Dedifferentiated amniotic fluid mesenchymal stem cell (primary cell): Measurements from ENCODE around the gene SIGLEC6.
"Not testable (repeated sequence)": the region's sequence is repeated elsewhere in the genome, so short reads cannot be mapped to it uniquely, and the experiment has no call there.

Experiments used
- DNase-seq: peaks from one replicate; pipeline ENCODE4 v3.0.0-alpha.2; 2016; ENCODE audit errors: extremely low spot score

The SIGLEC6 gene

GRCh38 chr19:51509823-51510660 is 21.4 kb downstream of the SIGLEC6 start:
- DNase-seq, result no peak

GRCh38 chr19:51508059-51508733 is 23.3 kb downstream of the SIGLEC6 start:
- DNase-seq, result no peak

GRCh38 chr19:51507640-51508058 is 23.8 kb downstream of the SIGLEC6 start:
- DNase-seq, result no peak

GRCh38 chr19:51507192-51507591 is 24.3 kb downstream of the SIGLEC6 start:
- DNase-seq, result no peak

GRCh38 chr19:51505904-51506303 is 25.6 kb downstream of the SIGLEC6 start:
- DNase-seq, result no peak

GRCh38 chr19:51503896-51504295 is 27.6 kb downstream of the SIGLEC6 start:
- DNase-seq, result no peak

- no peak for DNase-seq
Measured at GRCh38 chr19:51503286-51503817, 28.1 kb downstream of the SIGLEC6 start.

GRCh38 chr19:51501594-51502263 is 29.7 kb downstream of the SIGLEC6 start, which contains the start of gene SIGLEC12:
Gene SIGLEC12, minus strand, starts transcription at chr19:51501800. Its CDS starts 67 bp downstream, at chr19:51501733.
- no peak for DNase-seq

- not testable (repeated sequence) for DNase-seq
Measured at GRCh38 chr19:51500931-51501330, 30.5 kb downstream of the SIGLEC6 start.

GRCh38 chr19:51497666-51498065 is 33.8 kb downstream of the SIGLEC6 start:
- DNase-seq, result no peak

GRCh38 chr19:51493776-51494175 is 37.7 kb downstream of the SIGLEC6 start:
- no peak for DNase-seq

GRCh38 chr19:51491586-51491985 is 39.9 kb downstream of the SIGLEC6 start:
- DNase-seq, result no peak

GRCh38 chr19:51490676-51491075 is 40.8 kb downstream of the SIGLEC6 start:
- no peak for DNase-seq

GRCh38 chr19:51489113-51489512 is 42.4 kb downstream of the SIGLEC6 start:
- no peak for DNase-seq

GRCh38 chr19:51488491-51488890 is 43.0 kb downstream of the SIGLEC6 start:
- no peak for DNase-seq

GRCh38 chr19:51485960-51486660 is 45.4 kb downstream of the SIGLEC6 start:
- no peak for DNase-seq

- no peak for DNase-seq
Measured at GRCh38 chr19:51480590-51480989, 50.9 kb downstream of the SIGLEC6 start.

GRCh38 chr19:51479531-51480331 is 51.7 kb downstream of the SIGLEC6 start:
- no peak for DNase-seq

GRCh38 chr19:51478381-51479234 is 52.9 kb downstream of the SIGLEC6 start, which contains the start of gene CEACAM18:
Gene CEACAM18, plus strand, starts transcription at chr19:51478539.
- no peak for DNase-seq

GRCh38 chr19:51477344-51477743 is 54.1 kb downstream of the SIGLEC6 start:
- DNase-seq, result no peak
